HepG2 (cell line): ENCODE results near the gene TH. TPM values are rescaled to one million over a fixed set of nuclear protein-coding genes. Genes with fewer than 3 reads are reported as not detected.

Experiments
- CCAR2 ChIP-seq: fragments of 200-400 bp; formaldehyde crosslinking; optimal IDR thresholded peaks from 2 replicates; pipeline ENCODE3; 2018; ENCODE audit warnings: low read depth, mild to moderate bottlenecking, low read length, moderate library complexity
- DMAP1 ChIP-seq: IDR thresholded peaks from 2 replicates; pipeline ENCODE4 v1.6.1; 2016
- ERF ChIP-seq: IDR thresholded peaks from 2 replicates; pipeline ENCODE4 v1.6.1; 2018; ENCODE audit warnings: missing biosample characterization, missing genetic modification reagents
- FOXK2 ChIP-seq: fragments of 450-650 bp; IDR thresholded peaks from 2 replicates; pipeline ENCODE4 v1.6.1; 2016
- HOXA5 ChIP-seq: sonication (generic); formaldehyde crosslinking; IDR thresholded peaks from 2 replicates; pipeline ENCODE4 v1.4.0; 2020; ENCODE audit warnings: missing genetic modification reagents
- NR2F2 ChIP-seq: IDR thresholded peaks from 2 replicates; pipeline ENCODE4 v1.6.1; 2012; ENCODE audit warnings: low read depth, inconsistent platforms, borderline replicate concordance
- PAX8 ChIP-seq: sonication (generic); formaldehyde crosslinking; IDR thresholded peaks from 2 replicates; pipeline ENCODE4 v1.8.0; 2022; ENCODE audit warnings: mild to moderate bottlenecking, missing genetic modification reagents, borderline replicate concordance
- RFX3 ChIP-seq: IDR thresholded peaks from 2 replicates; pipeline ENCODE4 v1.6.1; 2016; ENCODE audit warnings: missing biosample characterization, missing genetic modification reagents
- RFXANK ChIP-seq: IDR thresholded peaks from 2 replicates; pipeline ENCODE4 v1.6.1; 2016
- SAFB2 ChIP-seq: sonication (generic); formaldehyde crosslinking; IDR thresholded peaks from 2 replicates; pipeline ENCODE4 v1.5.1; 2020; ENCODE audit warnings: missing genetic modification reagents, low read depth, mild to moderate bottlenecking, borderline replicate concordance
- ZBTB7A ChIP-seq: sonication (generic); formaldehyde crosslinking; IDR thresholded peaks from 2 replicates; pipeline ENCODE4 v1.8.0; 2022; ENCODE audit warnings: mild to moderate bottlenecking, missing genetic modification reagents
- ZMYM3 ChIP-seq: sonication (generic); formaldehyde crosslinking; IDR thresholded peaks from 2 replicates; pipeline ENCODE4 v1.5.1; 2020; ENCODE audit warnings: mild to moderate bottlenecking, missing genetic modification reagents
- ZNF234 ChIP-seq: sonication (generic); formaldehyde crosslinking; conservative IDR thresholded peaks from 2 replicates; pipeline ENCODE4 v1.5.1; 2020; ENCODE audit warnings: mild to moderate bottlenecking, missing genetic modification reagents
- ZNF317 ChIP-seq: sonication (generic); formaldehyde crosslinking; IDR thresholded peaks from 2 replicates; pipeline ENCODE4 v1.5.0; 2020; ENCODE audit warnings: mild to moderate bottlenecking, missing genetic modification reagents
- ZNF44 ChIP-seq: sonication (generic); formaldehyde crosslinking; IDR thresholded peaks from 2 replicates; pipeline ENCODE4 v1.5.1; 2020; ENCODE audit warnings: mild to moderate bottlenecking, missing genetic modification reagents
- ZNF546 ChIP-seq: sonication (generic); formaldehyde crosslinking; conservative IDR thresholded peaks from 2 replicates; pipeline ENCODE4 v1.8.1; 2023; ENCODE audit warnings: mild to moderate bottlenecking, missing genetic modification reagents
- ZNF550 ChIP-seq: sonication (generic); formaldehyde crosslinking; IDR thresholded peaks from 2 replicates; pipeline ENCODE4 v1.4.0; 2020; ENCODE audit warnings: mild to moderate bottlenecking, missing genetic modification reagents, borderline replicate concordance
- ZNF629 ChIP-seq: sonication (generic); formaldehyde crosslinking; conservative IDR thresholded peaks from 2 replicates; pipeline ENCODE4 v1.5.0; 2020; ENCODE audit warnings: missing genetic modification reagents
- ZNF652 ChIP-seq: IDR thresholded peaks from 2 replicates; pipeline ENCODE4 v1.6.1; 2016; ENCODE audit warnings: low read depth, borderline replicate concordance
- ZNF746 ChIP-seq: sonication (generic); formaldehyde crosslinking; IDR thresholded peaks from 2 replicates; pipeline ENCODE4 v1.8.0; 2022; ENCODE audit warnings: mild to moderate bottlenecking, missing genetic modification reagents
- ZNF792 ChIP-seq: IDR thresholded peaks from 2 replicates; pipeline ENCODE4 v1.6.1; 2016
- polyA plus RNA-seq, 8 experiments: library from polyadenylated mRNA; depleted of rRNA in 3 of 8; stranded (reverse) in 7 of 8; unstranded in 1 of 8; fragments of >200 nt; fragmentation: Illumina TruSeq in 4 of 8; extraction: Trizol in 4 of 8; gene quantifications; 2 replicates each; pipeline versions ENCODE4 v1.2.1 to v1.2.3, GENCODE V29; 2011 to 2016; ENCODE audit warnings: low read depth in 4 of 8, missing spikeins in 1 of 8, mixed read lengths in 1 of 8; ENCODE audit not compliant: insufficient read depth in 1 of 8
- total RNA-seq, 5 experiments: library from RNA; depleted of rRNA; stranded (reverse); fragments of >200 nt; fragmentation: Illumina TruSeq; extraction: Trizol; gene quantifications; 2 replicates each; pipeline ENCODE4 v1.2.3, GENCODE V29; 2016; ENCODE audit warnings: low read depth in 1 of 5
- TF ChIP-seq, protein P1 (sequence below): sonication (generic); formaldehyde crosslinking; IDR thresholded peaks from 2 replicates; pipeline ENCODE4 v1.4.0; 2020; ENCODE audit warnings: missing genetic modification reagents
- TF ChIP-seq, protein P2 (sequence below), 2 experiments: IDR thresholded peaks; 2 replicates each; pipeline ENCODE4 v1.6.1; 2011 to 2012; ENCODE audit warnings: low read length in 2 of 2, borderline replicate concordance in 1 of 2, low read depth in 1 of 2, mild to moderate bottlenecking in 1 of 2, moderate library complexity in 1 of 2
- TF ChIP-seq, protein P3 (sequence below): IDR thresholded peaks from 2 replicates; pipeline ENCODE4 v1.6.1; 2016; ENCODE audit warnings: mild to moderate bottlenecking
- TF ChIP-seq, protein P4 (sequence below): sonication (generic); formaldehyde crosslinking; IDR thresholded peaks from 2 replicates; pipeline ENCODE4 v1.4.0; 2020; ENCODE audit warnings: mild to moderate bottlenecking, missing genetic modification reagents, borderline replicate concordance

TH gene
- total and polyA plus RNA-seq, 2 of the 13 experiments (the other 11 are each of a cell fraction or from before 2014, with no cell fraction given) = 0.36 TPM; not detected in 1

DNA sequence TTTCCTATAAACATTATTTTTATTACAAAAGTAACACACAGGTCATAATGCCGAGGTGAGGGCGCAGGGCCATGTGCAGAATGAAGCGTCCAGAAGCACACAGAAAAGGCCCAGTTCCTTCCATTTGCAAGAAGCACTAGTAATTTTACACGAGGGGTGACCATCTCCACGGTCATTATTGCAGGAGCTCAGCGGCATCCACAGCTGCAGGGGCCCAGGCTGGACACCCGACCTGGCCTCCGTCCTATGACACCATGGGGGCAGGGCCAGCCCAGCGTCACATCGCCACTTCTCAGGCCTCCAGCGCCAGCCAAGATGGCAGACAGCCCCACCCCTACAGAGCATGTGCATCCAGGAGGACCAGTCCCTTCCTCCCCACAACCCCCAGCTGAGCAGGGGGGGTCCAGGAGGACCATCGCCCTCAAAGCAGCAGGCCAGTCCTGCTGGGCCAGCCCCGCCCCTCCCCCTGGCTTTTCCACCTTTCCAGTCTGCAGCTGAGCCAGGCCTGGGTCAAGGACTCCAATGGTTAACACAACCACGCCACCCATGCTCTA lies 35.9 kb downstream of the TH start (continued):
- TF ChIP-seq, protein P1, sequence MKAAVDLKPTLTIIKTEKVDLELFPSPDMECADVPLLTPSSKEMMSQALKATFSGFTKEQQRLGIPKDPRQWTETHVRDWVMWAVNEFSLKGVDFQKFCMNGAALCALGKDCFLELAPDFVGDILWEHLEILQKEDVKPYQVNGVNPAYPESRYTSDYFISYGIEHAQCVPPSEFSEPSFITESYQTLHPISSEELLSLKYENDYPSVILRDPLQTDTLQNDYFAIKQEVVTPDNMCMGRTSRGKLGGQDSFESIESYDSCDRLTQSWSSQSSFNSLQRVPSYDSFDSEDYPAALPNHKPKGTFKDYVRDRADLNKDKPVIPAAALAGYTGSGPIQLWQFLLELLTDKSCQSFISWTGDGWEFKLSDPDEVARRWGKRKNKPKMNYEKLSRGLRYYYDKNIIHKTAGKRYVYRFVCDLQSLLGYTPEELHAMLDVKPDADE (CRISPR knock-in tag) = peak; percentile 88
- TF ChIP-seq ZNF629 (CRISPR knock-in tag) (no peak), ZBTB7A (no peak), ZNF317 (CRISPR knock-in tag) (no peak), ZNF234 (CRISPR knock-in tag) (no peak), ZNF546 (CRISPR knock-in tag) (no peak), ZMYM3 (no peak), NR2F2 (no peak), ZNF652 (CRISPR knock-in tag) (no peak; the same call in 1 of the 2 replicates), FOXK2 (no peak), PAX8 (CRISPR knock-in tag) (no peak), DMAP1 (CRISPR knock-in tag) (no peak), HOXA5 (no peak; the same call in 1 of the 2 replicates), ZNF44 (CRISPR knock-in tag) (no peak; the same call in 1 of the 2 replicates), SAFB2 (CRISPR knock-in tag) (no peak), ZNF550 (CRISPR knock-in tag) (no peak), CCAR2 (no peak), RFXANK (no peak), ZNF792 (CRISPR knock-in tag) (no peak), ZNF746 (no peak; the same call in 1 of the 2 replicates), ERF (CRISPR knock-in tag) (no peak), RFX3 (no peak)
- TF ChIP-seq, protein P2, sequence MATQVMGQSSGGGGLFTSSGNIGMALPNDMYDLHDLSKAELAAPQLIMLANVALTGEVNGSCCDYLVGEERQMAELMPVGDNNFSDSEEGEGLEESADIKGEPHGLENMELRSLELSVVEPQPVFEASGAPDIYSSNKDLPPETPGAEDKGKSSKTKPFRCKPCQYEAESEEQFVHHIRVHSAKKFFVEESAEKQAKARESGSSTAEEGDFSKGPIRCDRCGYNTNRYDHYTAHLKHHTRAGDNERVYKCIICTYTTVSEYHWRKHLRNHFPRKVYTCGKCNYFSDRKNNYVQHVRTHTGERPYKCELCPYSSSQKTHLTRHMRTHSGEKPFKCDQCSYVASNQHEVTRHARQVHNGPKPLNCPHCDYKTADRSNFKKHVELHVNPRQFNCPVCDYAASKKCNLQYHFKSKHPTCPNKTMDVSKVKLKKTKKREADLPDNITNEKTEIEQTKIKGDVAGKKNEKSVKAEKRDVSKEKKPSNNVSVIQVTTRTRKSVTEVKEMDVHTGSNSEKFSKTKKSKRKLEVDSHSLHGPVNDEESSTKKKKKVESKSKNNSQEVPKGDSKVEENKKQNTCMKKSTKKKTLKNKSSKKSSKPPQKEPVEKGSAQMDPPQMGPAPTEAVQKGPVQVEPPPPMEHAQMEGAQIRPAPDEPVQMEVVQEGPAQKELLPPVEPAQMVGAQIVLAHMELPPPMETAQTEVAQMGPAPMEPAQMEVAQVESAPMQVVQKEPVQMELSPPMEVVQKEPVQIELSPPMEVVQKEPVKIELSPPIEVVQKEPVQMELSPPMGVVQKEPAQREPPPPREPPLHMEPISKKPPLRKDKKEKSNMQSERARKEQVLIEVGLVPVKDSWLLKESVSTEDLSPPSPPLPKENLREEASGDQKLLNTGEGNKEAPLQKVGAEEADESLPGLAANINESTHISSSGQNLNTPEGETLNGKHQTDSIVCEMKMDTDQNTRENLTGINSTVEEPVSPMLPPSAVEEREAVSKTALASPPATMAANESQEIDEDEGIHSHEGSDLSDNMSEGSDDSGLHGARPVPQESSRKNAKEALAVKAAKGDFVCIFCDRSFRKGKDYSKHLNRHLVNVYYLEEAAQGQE (IDR thresholded peaks at IDR 0.05; ENCODE audit: borderline replicate concordance in 1 of 2, low read depth in 1 of 2, low read length in 2 of 2) = no peak
- TF ChIP-seq, protein P3, sequence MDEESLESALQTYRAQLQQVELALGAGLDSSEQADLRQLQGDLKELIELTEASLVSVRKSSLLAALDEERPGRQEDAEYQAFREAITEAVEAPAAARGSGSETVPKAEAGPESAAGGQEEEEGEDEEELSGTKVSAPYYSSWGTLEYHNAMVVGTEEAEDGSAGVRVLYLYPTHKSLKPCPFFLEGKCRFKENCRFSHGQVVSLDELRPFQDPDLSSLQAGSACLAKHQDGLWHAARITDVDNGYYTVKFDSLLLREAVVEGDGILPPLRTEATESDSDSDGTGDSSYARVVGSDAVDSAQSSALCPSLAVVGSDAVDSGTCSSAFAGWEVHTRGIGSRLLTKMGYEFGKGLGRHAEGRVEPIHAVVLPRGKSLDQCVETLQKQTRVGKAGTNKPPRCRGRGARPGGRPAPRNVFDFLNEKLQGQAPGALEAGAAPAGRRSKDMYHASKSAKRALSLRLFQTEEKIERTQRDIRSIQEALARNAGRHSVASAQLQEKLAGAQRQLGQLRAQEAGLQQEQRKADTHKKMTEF (CRISPR knock-in tag) = no peak
- TF ChIP-seq, protein P4, sequence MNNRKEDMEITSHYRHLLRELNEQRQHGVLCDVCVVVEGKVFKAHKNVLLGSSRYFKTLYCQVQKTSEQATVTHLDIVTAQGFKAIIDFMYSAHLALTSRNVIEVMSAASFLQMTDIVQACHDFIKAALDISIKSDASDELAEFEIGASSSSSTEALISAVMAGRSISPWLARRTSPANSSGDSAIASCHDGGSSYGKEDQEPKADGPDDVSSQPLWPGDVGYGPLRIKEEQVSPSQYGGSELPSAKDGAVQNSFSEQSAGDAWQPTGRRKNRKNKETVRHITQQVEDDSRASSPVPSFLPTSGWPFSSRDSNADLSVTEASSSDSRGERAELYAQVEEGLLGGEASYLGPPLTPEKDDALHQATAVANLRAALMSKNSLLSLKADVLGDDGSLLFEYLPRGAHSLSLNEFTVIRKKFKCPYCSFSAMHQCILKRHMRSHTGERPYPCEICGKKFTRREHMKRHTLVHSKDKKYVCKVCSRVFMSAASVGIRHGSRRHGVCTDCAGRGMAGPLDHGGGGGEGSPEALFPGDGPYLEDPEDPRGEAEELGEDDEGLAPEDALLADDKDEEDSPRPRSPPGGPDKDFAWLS (CRISPR knock-in tag) = no peak
